DND-41 (cell line): Measurements from ENCODE around the gene SERPIND1.

Experiments used
- ATAC-seq: fragments of 200-7000 bp; cut with Tn5 transposase; 3 replicates; pipeline ENCODE4 v1.9.1; 2021; ENCODE audit warnings: low read depth; ENCODE audit not compliant: insufficient read depth
- DNase-seq: peaks from one replicate; pipeline ENCODE4 v3.0.0-alpha.2; 2020
- H2AFZ ChIP-seq: 2 replicates; pipeline ENCODE4 v1.6.0; 2012; ENCODE audit warnings: low read depth, low read length
- H3K27ac ChIP-seq: 2 replicates; pipeline ENCODE4 v1.5.1; 2012; ENCODE audit warnings: low read length, inconsistent platforms
- H3K27me3 ChIP-seq: fragments of 200-600 bp; sonication (generic); 2 replicates; pipeline ENCODE4 v1.6.0; 2012; ENCODE audit warnings: low read length, mild to moderate bottlenecking, inconsistent platforms; ENCODE audit not compliant: insufficient read depth, poor library complexity
- H3K36me3 ChIP-seq: 2 replicates; pipeline ENCODE4 v1.5.1; 2012; ENCODE audit warnings: low read length, inconsistent platforms; ENCODE audit not compliant: insufficient read depth
- H3K4me1 ChIP-seq: 2 replicates; pipeline ENCODE4 v1.5.1; 2012; ENCODE audit warnings: mild to moderate bottlenecking, low read length; ENCODE audit not compliant: insufficient read depth
- H3K4me2 ChIP-seq: 2 replicates; pipeline ENCODE4 v1.6.0; 2012; ENCODE audit warnings: mild to moderate bottlenecking, moderate library complexity, low read length, inconsistent platforms; ENCODE audit not compliant: insufficient read depth
- H3K4me3 ChIP-seq, 2 experiments: fragments of 200-600 bp in 1 of 2; shearing (Covaris generic) in 1 of 2; 2 replicates each; pipeline ENCODE4 v1.5.1; 2012 to 2016; ENCODE audit warnings: inconsistent platforms in 2 of 2, low read length in 2 of 2, mild to moderate bottlenecking in 2 of 2, low read depth in 1 of 2, moderate library complexity in 1 of 2
- H3K79me2 ChIP-seq: 2 replicates; pipeline ENCODE4 v1.6.0; 2012; ENCODE audit warnings: low read length, inconsistent platforms; ENCODE audit not compliant: insufficient read depth
- H3K9ac ChIP-seq: 2 replicates; pipeline ENCODE4 v1.6.0; 2012; ENCODE audit warnings: low read depth, mild to moderate bottlenecking, inconsistent platforms, low read length, moderate library complexity
- H3K9me3 ChIP-seq: 2 replicates; pipeline ENCODE4 v1.5.1; 2012; ENCODE audit warnings: low read length, moderate library complexity, mild to moderate bottlenecking, inconsistent platforms; ENCODE audit not compliant: insufficient read depth, severe bottlenecking
- H4K20me1 ChIP-seq: 2 replicates; pipeline ENCODE4 v1.6.0; 2012; ENCODE audit warnings: low read length; ENCODE audit not compliant: insufficient read depth
- CTCF ChIP-seq: IDR thresholded peaks from 2 replicates; pipeline ENCODE4 v1.5.1; 2012; ENCODE audit warnings: borderline replicate concordance, low read length, moderate library complexity, mild to moderate bottlenecking; ENCODE audit not compliant: poor library complexity, severe bottlenecking; ENCODE audit errors: extremely low read depth
- EZH2 ChIP-seq: IDR thresholded peaks from 3 replicates; pipeline ENCODE4 v1.6.1; 2012; ENCODE audit warnings: borderline replicate concordance, low read depth, mild to moderate bottlenecking, moderate library complexity, low read length, inconsistent platforms; ENCODE audit not compliant: severe bottlenecking

SERPIND1 gene

GRCh38 chr22:20785415-20785814 lies 11.5 kb downstream of the SERPIND1 start:
- no peak for TF ChIP-seq CTCF
- TF ChIP-seq EZH2: no peak
- Histone ChIP-seq H3K4me1 (no peaks in the 10 kb centered on the region), H3K4me3 (no peak overlapping the region), H3K36me3 (peaks cover 75% of the 10 kb centered on the region), H3K27ac (no peak overlapping the region), H3K27me3 (no peaks in the 10 kb centered on the region), H3K9me3 (no peaks in the 10 kb centered on the region), H3K4me2 (no peak overlapping the region), H2AFZ (no peak overlapping the region), H4K20me1 (peaks cover 13% of the 10 kb centered on the region; the same call in 1 of the 2 replicates), H3K9ac (no peak overlapping the region), H3K79me2 (no peaks in the 10 kb centered on the region)
- ATAC-seq: no peak
- DNase-seq: no peak

- no peaks in the 10 kb centered on the region for H3K9me3 ChIP-seq
- no peaks in the 10 kb centered on the region for H3K4me1 ChIP-seq
- no peaks in the 10 kb centered on the region for H3K79me2 ChIP-seq
- no peak for TF ChIP-seq CTCF
- no peak for TF ChIP-seq EZH2
- peaks cover 15% of the 10 kb centered on the region; the same call in 1 of the 2 replicates for H4K20me1 ChIP-seq
- H3K4me2 ChIP-seq: no peak overlapping the region
- DNase-seq: no peak
- H3K27me3 ChIP-seq: no peaks in the 10 kb centered on the region
- H3K27ac ChIP-seq: no peak overlapping the region
- H3K4me3 ChIP-seq: no peak overlapping the region
- no peak overlapping the region for H3K9ac ChIP-seq
- H3K36me3 ChIP-seq: peaks cover 78% of the 10 kb centered on the region
- H2AFZ ChIP-seq: no peak overlapping the region
- no peak for ATAC-seq
Observed at GRCh38 chr22:20786048-20786447, 12.1 kb downstream of the SERPIND1 start.

GRCh38 chr22:20786536-20786979 lies 12.6 kb downstream of the SERPIND1 start:
- H3K27ac ChIP-seq: no peak overlapping the region
- H3K9me3 ChIP-seq: no peaks in the 10 kb centered on the region

More at GRCh38 chr22:20786536-20786979, 12.6 kb downstream of the SERPIND1 start:
- Histone ChIP-seq H3K9ac (no peak overlapping the region), H3K36me3 (peaks cover 78% of the 10 kb centered on the region), H2AFZ (no peak overlapping the region), H3K4me2 (no peak overlapping the region), H3K4me1 (no peaks in the 10 kb centered on the region), H3K27me3 (no peaks in the 10 kb centered on the region), H4K20me1 (peaks cover 15% of the 10 kb centered on the region; the same call in 1 of the 2 replicates), H3K79me2 (no peaks in the 10 kb centered on the region), H3K4me3 (no peak overlapping the region)
- no peak for TF ChIP-seq CTCF
- TF ChIP-seq EZH2: no peak
- ATAC-seq: no peak
- DNase-seq: no peak
